HepG2 (cell line): ENCODE results near the gene ASCC2. TPM values are rescaled to one million over a fixed set of nuclear protein-coding genes. Genes with fewer than 3 reads are reported as not detected.
A peak's percentile ranks its signal among the peaks of the same experiment; 100 is the strongest.

Source experiments
- CCAR2 ChIP-seq: fragments of 200-400 bp; formaldehyde crosslinking; optimal IDR thresholded peaks from 2 replicates; pipeline ENCODE3; 2018; ENCODE audit warnings: low read depth, mild to moderate bottlenecking, low read length, moderate library complexity
- ETV6 ChIP-seq: sonication (generic); formaldehyde crosslinking; conservative IDR thresholded peaks from 2 replicates; pipeline ENCODE4 v1.4.0; 2020; ENCODE audit warnings: missing genetic modification reagents
- IKZF4 ChIP-seq: sonication (generic); formaldehyde crosslinking; IDR thresholded peaks from 2 replicates; pipeline ENCODE4 v1.5.1; 2020; ENCODE audit warnings: borderline replicate concordance, mild to moderate bottlenecking, low read depth, missing genetic modification reagents; ENCODE audit errors: not compliant biosample characterization
- LCORL ChIP-seq, 2 experiments: fragments of 450-650 bp in 1 of 2; sonication (generic) in 1 of 2; formaldehyde crosslinking in 1 of 2; IDR thresholded peaks; 2 replicates each; pipeline versions ENCODE4 v1.5.0 to v1.6.1; 2017 to 2020; ENCODE audit warnings: antibody characterized with exemption in 1 of 2, missing genetic modification reagents in 1 of 2
- TIGD3 ChIP-seq: sonication (generic); formaldehyde crosslinking; IDR thresholded peaks from 2 replicates; pipeline ENCODE4 v1.5.1; 2020; ENCODE audit warnings: mild to moderate bottlenecking, missing genetic modification reagents, borderline replicate concordance
- UBTF ChIP-seq: sonication (generic); formaldehyde crosslinking; IDR thresholded peaks from 2 replicates; pipeline ENCODE4 v1.4.0; 2020; ENCODE audit warnings: mild to moderate bottlenecking, missing genetic modification reagents
- ZBTB37 ChIP-seq: sonication (generic); formaldehyde crosslinking; IDR thresholded peaks from 2 replicates; pipeline ENCODE4 v1.4.0; 2020; ENCODE audit warnings: mild to moderate bottlenecking, missing genetic modification reagents
- ZNF354B ChIP-seq: sonication (generic); formaldehyde crosslinking; IDR thresholded peaks from 2 replicates; pipeline ENCODE4 v1.8.0; 2022; ENCODE audit warnings: mild to moderate bottlenecking, missing genetic modification reagents
- ZNF432 ChIP-seq: sonication (generic); formaldehyde crosslinking; IDR thresholded peaks from 2 replicates; pipeline ENCODE4 v1.5.0; 2020; ENCODE audit warnings: missing genetic modification reagents, mild to moderate bottlenecking, borderline replicate concordance
- ZNF776 ChIP-seq: sonication (generic); formaldehyde crosslinking; IDR thresholded peaks from 2 replicates; pipeline ENCODE4 v1.4.0; 2020; ENCODE audit warnings: mild to moderate bottlenecking, missing genetic modification reagents
- ZNF792 ChIP-seq: IDR thresholded peaks from 2 replicates; pipeline ENCODE4 v1.6.1; 2016
- polyA plus RNA-seq, 8 experiments: library from polyadenylated mRNA; depleted of rRNA in 3 of 8; stranded (reverse) in 7 of 8; unstranded in 1 of 8; fragments of >200 nt; fragmentation: Illumina TruSeq in 4 of 8; extraction: Trizol in 4 of 8; gene quantifications; 2 replicates each; pipeline versions ENCODE4 v1.2.1 to v1.2.3, GENCODE V29; 2011 to 2016; ENCODE audit warnings: low read depth in 4 of 8, missing spikeins in 1 of 8, mixed read lengths in 1 of 8; ENCODE audit not compliant: insufficient read depth in 1 of 8
- total RNA-seq, 5 experiments: library from RNA; depleted of rRNA; stranded (reverse); fragments of >200 nt; fragmentation: Illumina TruSeq; extraction: Trizol; gene quantifications; 2 replicates each; pipeline ENCODE4 v1.2.3, GENCODE V29; 2016; ENCODE audit warnings: low read depth in 1 of 5
- TF ChIP-seq, protein P1 (sequence below): sonication (generic); formaldehyde crosslinking; IDR thresholded peaks from 2 replicates; pipeline ENCODE4 v1.5.0; 2020; ENCODE audit warnings: mild to moderate bottlenecking, missing genetic modification reagents, borderline replicate concordance

Gene ASCC2
- total and polyA plus RNA-seq, 2 of the 13 experiments (the other 11 are each of a cell fraction or from before 2014, with no cell fraction given), result 26.2 to 26.3 TPM

- TF ChIP-seq, protein P1, sequence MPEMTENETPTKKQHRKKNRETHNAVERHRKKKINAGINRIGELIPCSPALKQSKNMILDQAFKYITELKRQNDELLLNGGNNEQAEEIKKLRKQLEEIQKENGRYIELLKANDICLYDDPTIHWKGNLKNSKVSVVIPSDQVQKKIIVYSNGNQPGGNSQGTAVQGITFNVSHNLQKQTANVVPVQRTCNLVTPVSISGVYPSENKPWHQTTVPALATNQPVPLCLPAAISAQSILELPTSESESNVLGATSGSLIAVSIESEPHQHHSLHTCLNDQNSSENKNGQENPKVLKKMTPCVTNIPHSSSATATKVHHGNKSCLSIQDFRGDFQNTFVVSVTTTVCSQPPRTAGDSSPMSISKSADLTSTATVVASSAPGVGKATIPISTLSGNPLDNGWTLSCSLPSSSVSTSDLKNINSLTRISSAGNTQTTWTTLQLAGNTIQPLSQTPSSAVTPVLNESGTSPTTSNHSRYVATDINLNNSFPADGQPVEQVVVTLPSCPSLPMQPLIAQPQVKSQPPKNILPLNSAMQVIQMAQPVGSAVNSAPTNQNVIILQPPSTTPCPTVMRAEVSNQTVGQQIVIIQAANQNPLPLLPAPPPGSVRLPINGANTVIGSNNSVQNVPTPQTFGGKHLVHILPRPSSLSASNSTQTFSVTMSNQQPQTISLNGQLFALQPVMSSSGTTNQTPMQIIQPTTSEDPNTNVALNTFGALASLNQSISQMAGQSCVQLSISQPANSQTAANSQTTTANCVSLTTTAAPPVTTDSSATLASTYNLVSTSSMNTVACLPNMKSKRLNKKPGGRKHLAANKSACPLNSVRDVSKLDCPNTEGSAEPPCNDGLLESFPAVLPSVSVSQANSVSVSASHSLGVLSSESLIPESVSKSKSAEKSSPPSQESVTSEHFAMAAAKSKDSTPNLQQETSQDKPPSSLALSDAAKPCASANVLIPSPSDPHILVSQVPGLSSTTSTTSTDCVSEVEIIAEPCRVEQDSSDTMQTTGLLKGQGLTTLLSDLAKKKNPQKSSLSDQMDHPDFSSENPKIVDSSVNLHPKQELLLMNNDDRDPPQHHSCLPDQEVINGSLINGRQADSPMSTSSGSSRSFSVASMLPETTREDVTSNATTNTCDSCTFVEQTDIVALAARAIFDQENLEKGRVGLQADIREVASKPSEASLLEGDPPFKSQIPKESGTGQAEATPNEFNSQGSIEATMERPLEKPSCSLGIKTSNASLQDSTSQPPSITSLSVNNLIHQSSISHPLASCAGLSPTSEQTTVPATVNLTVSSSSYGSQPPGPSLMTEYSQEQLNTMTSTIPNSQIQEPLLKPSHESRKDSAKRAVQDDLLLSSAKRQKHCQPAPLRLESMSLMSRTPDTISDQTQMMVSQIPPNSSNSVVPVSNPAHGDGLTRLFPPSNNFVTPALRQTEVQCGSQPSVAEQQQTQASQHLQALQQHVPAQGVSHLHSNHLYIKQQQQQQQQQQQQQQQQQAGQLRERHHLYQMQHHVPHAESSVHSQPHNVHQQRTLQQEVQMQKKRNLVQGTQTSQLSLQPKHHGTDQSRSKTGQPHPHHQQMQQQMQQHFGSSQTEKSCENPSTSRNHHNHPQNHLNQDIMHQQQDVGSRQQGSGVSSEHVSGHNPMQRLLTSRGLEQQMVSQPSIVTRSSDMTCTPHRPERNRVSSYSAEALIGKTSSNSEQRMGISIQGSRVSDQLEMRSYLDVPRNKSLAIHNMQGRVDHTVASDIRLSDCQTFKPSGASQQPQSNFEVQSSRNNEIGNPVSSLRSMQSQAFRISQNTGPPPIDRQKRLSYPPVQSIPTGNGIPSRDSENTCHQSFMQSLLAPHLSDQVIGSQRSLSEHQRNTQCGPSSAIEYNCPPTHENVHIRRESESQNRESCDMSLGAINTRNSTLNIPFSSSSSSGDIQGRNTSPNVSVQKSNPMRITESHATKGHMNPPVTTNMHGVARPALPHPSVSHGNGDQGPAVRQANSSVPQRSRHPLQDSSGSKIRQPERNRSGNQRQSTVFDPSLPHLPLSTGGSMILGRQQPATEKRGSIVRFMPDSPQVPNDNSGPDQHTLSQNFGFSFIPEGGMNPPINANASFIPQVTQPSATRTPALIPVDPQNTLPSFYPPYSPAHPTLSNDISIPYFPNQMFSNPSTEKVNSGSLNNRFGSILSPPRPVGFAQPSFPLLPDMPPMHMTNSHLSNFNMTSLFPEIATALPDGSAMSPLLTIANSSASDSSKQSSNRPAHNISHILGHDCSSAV (CRISPR knock-in tag), result no peak
- TF ChIP-seq IKZF4 (CRISPR knock-in tag) (no peak), ZNF776 (peak; percentile 23; the same call in 1 of the 2 replicates), ZNF432 (CRISPR knock-in tag) (no peak), ZNF354B (CRISPR knock-in tag) (no peak), LCORL (IDR thresholded peaks at IDR 0.05) (no peak), LCORL (CRISPR knock-in tag; IDR thresholded peaks at IDR 0.05) (0 out of 2 replicates have a peak, but pooled peaks have one; percentile 38), ETV6 (CRISPR knock-in tag) (0 out of 2 replicates have a peak, but pooled peaks have one; percentile 33), CCAR2 (peak; percentile 12), TIGD3 (no peak), ZNF792 (CRISPR knock-in tag) (peak; percentile 39), ZBTB37 (CRISPR knock-in tag) (no peak), UBTF (peak; percentile 88)
Observed at GRCh38 chr22:29883045-29883774, 45.1 kb upstream of the ASCC2 start, which contains the start of gene MTMR3 (continued).
